ENCODE results near the gene SEMA5A. TPM values are rescaled to one million over a fixed set of nuclear protein-coding genes. Genes with fewer than 3 reads are reported as not detected.

SEMA5A gene
- total RNA-seq, 1 donor from 2014 or later = 0.51 TPM

- H3K4me1 Mint-ChIP-seq (ENCODE audit: low read depth, unreplicated experiment) = peaks cover 13% of the 10 kb centered on the region
- no peak overlapping the region for H3K4me3 Mint-ChIP-seq (ENCODE audit: unreplicated experiment)
- TF ChIP-seq CTCF (IDR thresholded peaks at IDR 0.05; ENCODE audit: partially characterized antibody, unreplicated experiment) = no peak
- no peaks in the 10 kb centered on the region for H3K9me3 Mint-ChIP-seq (ENCODE audit: unreplicated experiment)
- H3K27ac Mint-ChIP-seq (ENCODE audit: unreplicated experiment) = no peak overlapping the region
- H3K27me3 Mint-ChIP-seq (ENCODE audit: unreplicated experiment) = peaks cover 2% of the 10 kb centered on the region
- H3K36me3 Mint-ChIP-seq (ENCODE audit: unreplicated experiment) = no peaks in the 10 kb centered on the region
- no peak for DNase-seq
These were observed 194.3 kb downstream of the SEMA5A start for GRCh38 chr5:9351546-9351945.

DNA sequence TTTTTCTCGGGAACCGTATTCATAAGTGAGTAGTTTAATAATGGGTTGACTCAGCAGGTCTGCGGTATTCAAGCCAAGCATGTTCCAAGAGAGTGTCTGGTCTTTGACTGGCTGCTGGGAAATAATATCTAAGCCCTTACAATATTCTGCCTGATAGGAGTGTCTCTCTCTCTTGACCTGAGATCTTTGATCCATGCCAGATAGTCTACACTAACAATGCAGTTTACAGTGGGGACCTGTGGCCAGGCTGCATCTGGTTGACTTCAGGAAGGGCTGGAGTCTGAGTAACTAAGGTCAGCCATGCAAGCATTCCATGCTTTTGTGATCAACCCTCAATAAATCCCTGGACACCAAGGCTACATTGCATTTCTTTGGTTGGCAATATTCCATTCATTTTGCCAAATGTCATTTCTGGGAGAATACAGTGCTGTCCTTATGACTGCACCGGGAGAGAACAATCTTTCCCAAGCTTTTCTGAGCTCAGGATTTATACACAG is 195.5 kb downstream of the SEMA5A start:
- peaks cover 2% of the 10 kb centered on the region for H3K27me3 Mint-ChIP-seq (ENCODE audit: unreplicated experiment)

GRCh38 chr5:9348401-9348996 is 197.4 kb downstream of the SEMA5A start:
- Mint-ChIP-seq H3K27ac (ENCODE audit: unreplicated experiment) (no peak overlapping the region), H3K9me3 (ENCODE audit: unreplicated experiment) (no peaks in the 10 kb centered on the region)
- no peak for TF ChIP-seq CTCF (IDR thresholded peaks at IDR 0.05; ENCODE audit: partially characterized antibody, unreplicated experiment)

More for the DNA sequence above, 195.5 kb downstream of the SEMA5A start:
- Mint-ChIP-seq H3K36me3 (ENCODE audit: unreplicated experiment) (no peaks in the 10 kb centered on the region), H3K4me1 (ENCODE audit: low read depth, unreplicated experiment) (peaks cover 10% of the 10 kb centered on the region), H3K9me3 (ENCODE audit: unreplicated experiment) (no peaks in the 10 kb centered on the region), H3K4me3 (ENCODE audit: unreplicated experiment) (no peak overlapping the region), H3K27ac (ENCODE audit: unreplicated experiment) (no peak overlapping the region)
- TF ChIP-seq CTCF (IDR thresholded peaks at IDR 0.05; ENCODE audit: partially characterized antibody, unreplicated experiment) = no peak
- DNase-seq = no peak

GRCh38 chr5:9347541-9348295 is 198.2 kb downstream of the SEMA5A start:
- Mint-ChIP-seq H3K27ac (ENCODE audit: unreplicated experiment) (no peak overlapping the region), H3K4me1 (ENCODE audit: low read depth, unreplicated experiment) (peaks cover 9% of the 10 kb centered on the region), H3K36me3 (ENCODE audit: unreplicated experiment) (no peaks in the 10 kb centered on the region), H3K4me3 (ENCODE audit: unreplicated experiment) (no peak overlapping the region), H3K9me3 (ENCODE audit: unreplicated experiment) (no peaks in the 10 kb centered on the region), H3K27me3 (ENCODE audit: unreplicated experiment) (no peaks in the 10 kb centered on the region)
- no peak for TF ChIP-seq CTCF (IDR thresholded peaks at IDR 0.05; ENCODE audit: partially characterized antibody, unreplicated experiment)
- peak; percentile 24 for DNase-seq

More at GRCh38 chr5:9348401-9348996, 197.4 kb downstream of the SEMA5A start:
- H3K4me1 Mint-ChIP-seq (ENCODE audit: low read depth, unreplicated experiment) = peaks cover 9% of the 10 kb centered on the region
- no peaks in the 10 kb centered on the region for H3K27me3 Mint-ChIP-seq (ENCODE audit: unreplicated experiment)
- DNase-seq = no peak
- no peak overlapping the region for H3K4me3 Mint-ChIP-seq (ENCODE audit: unreplicated experiment)
- no peaks in the 10 kb centered on the region for H3K36me3 Mint-ChIP-seq (ENCODE audit: unreplicated experiment)

DNA sequence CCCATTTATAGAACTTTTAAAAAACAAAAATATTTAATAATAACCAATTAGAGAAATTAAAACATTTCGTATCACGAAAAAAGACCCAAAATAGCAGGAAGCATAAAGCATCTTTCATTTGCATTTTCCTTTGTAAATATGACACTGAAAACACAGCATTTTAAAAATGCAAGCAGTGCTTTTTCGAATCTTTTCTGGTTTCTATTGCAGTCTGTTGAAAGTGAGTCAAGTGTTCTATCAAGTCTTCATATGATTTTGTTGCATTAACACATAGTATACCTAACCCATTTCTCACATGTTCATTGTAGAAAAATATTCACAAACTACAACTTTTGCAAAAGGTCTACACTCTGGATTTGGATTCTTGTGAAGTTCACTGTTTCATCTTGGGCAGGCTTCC is 198.8 kb downstream of the SEMA5A start:
- H3K36me3 Mint-ChIP-seq (ENCODE audit: unreplicated experiment) = no peaks in the 10 kb centered on the region
- H3K9me3 Mint-ChIP-seq (ENCODE audit: unreplicated experiment) = no peaks in the 10 kb centered on the region
- H3K4me3 Mint-ChIP-seq (ENCODE audit: unreplicated experiment) = no peak overlapping the region
- TF ChIP-seq CTCF (IDR thresholded peaks at IDR 0.05; ENCODE audit: partially characterized antibody, unreplicated experiment) = no peak
- no peak for DNase-seq
- H3K27me3 Mint-ChIP-seq (ENCODE audit: unreplicated experiment) = no peaks in the 10 kb centered on the region
- peaks cover 9% of the 10 kb centered on the region for H3K4me1 Mint-ChIP-seq (ENCODE audit: low read depth, unreplicated experiment)
- no peak overlapping the region for H3K27ac Mint-ChIP-seq (ENCODE audit: unreplicated experiment)
